HG03565 (cell line): Measurements from ENCODE around the gene RFPL2.
"Not testable (repeated sequence)": the region's sequence is repeated elsewhere in the genome, so short reads cannot be mapped to it uniquely, and the experiment has no call there.

Experiments
- ATAC-seq: cut with Tn5 transposase; IDR thresholded peaks from one replicate; pipeline ENCODE4 v1.9.1; 2021; ENCODE audit warnings: mild to moderate bottlenecking, moderate library complexity; ENCODE audit not compliant: unreplicated experiment

The RFPL2 gene

DNA sequence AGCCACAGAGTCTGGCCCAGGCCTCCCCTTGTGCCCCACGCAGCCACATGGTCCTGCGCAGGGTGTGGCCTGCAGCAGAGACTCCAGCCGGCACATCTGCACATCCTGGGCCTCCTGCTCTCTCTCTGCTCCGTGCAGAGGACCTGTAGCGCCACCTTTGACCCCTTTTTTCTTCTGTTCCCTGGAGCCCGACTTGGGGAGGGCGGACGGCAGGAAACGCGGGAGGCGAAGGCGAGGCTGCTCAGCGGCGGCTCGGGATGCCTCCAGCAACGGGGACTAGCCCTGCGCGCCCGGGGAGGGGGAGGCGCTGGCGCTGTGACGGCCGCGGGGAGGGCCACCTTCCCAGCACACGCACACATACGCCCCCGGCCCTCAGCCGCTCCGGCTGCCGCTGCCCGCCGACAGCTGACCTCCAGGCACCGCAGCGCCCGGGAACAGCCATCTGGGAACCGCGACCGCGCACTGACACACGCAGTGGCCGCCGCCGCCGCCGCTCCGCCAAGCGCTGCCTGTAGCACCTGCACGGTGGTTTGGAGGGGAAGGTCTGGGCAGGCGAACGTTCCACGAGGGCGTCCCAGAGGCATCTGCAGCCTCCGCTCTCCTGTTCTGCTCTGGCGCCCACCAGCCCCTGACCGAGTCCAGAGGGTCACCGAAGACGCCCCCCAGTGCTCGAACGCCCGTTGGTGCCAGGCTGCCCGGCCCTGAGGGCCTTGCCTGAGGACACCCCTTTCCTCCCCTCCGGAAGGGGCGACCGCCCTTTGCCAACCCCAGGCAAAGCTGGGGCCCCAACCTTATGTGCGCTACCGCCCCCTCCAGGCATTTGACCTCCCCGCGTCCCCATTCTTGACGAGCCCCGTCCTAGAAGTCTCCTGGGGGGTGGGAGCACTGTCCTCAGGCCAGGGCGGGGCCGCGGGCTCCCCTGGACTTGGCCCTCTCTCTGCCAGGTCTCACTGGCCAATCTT, 28.9 kb downstream of the RFPL2 start:
- no peak for ATAC-seq

- ATAC-seq, result no peak
Observed at GRCh38 chr22:32175115-32175514, 29.8 kb downstream of the RFPL2 start.

DNA sequence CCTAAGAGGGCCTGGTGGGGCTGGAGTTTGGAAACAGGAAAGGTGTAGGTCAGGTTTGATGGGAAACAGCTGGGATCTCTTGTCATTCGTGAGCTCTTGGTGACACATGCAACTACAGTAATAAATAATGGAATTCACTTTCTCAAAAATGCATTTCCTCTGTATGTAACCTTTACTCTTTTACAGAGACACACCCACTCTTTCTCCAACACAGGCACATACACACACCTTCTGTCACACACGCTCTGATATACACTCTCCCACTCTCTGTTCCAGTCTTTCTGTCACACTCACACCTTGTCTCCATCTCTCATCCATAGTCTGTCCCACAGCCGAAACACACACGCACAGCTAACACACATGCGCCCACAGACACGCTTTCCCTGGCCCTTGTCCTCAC, 39.2 kb downstream of the RFPL2 start:
- no peak for ATAC-seq

GRCh38 chr22:32164075-32164860, 40.6 kb downstream of the RFPL2 start:
- no peak for ATAC-seq

DNA sequence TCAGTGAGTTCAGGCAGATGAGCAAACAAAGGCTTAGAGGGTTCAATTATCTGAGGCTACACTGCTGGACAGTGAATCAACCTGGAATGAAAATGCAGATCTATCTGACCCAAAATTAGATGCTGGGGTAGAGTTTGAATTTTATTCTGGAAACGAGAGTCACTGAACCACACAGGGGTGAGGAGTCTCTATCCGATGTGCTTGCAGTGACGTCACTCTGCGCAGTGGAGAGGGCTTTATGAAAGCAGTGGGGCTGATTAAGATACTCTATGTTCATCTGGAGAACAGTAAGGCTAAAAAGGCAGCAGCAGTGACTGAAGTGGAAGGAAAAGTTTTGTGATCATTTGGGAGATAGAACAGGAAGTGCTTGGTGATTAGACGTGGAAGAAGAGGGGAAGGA, 44.5 kb downstream of the RFPL2 start:
- ATAC-seq, result not testable (repeated sequence)

- ATAC-seq, result no peak
Observed at GRCh38 chr22:32158712-32159533, 46.0 kb downstream of the RFPL2 start, which contains the start of gene C22orf42. Gene C22orf42, minus strand, starts transcription at chr22:32159303. Its CDS starts 88 bp downstream, at chr22:32159215.

DNA sequence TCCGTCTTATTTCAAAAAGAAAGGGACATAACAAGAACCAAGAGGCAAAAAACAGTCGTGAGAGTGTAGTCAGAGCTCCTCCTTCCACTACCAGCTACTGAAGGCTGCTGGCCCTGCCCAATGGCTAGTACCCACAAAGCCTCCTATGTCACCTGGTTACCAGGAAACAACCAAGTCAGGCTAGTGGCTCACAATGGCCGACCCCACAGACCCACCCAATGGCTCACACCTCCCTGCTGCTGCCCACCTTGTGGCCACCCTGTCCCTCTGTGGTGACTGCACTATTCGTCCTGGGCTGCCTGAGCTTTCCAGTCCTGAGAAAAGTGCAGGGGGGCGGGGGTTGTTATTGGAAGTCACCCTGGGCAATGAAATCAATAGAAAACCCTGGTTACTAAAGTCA, 47.2 kb downstream of the RFPL2 start:
- ATAC-seq, result not testable (repeated sequence)

DNA sequence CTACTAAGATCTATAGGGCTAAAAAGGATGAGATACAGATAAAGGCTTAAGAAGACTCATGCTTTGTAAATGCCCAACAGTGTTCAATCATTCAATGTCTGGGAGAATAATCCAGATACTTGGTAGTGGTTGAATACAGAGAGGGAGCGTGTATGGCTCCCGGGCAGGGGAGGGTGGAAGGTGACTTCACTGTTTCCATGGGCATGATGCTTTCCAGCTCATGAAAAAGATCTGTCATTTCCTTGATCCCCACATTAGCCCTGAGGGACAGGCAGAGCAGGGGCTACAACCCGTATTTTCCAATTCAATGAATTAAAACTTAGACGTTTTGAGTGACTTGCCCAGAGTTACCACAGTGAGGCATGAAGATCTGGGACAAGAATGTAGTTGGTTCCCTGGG, 50.1 kb downstream of the RFPL2 start:
- not testable (repeated sequence) for ATAC-seq

- not testable (repeated sequence) for ATAC-seq
Observed at GRCh38 chr22:32151641-32152040, 53.2 kb downstream of the RFPL2 start.

- not testable (repeated sequence) for ATAC-seq
Observed at GRCh38 chr22:32150647-32151046, 54.2 kb downstream of the RFPL2 start.

DNA sequence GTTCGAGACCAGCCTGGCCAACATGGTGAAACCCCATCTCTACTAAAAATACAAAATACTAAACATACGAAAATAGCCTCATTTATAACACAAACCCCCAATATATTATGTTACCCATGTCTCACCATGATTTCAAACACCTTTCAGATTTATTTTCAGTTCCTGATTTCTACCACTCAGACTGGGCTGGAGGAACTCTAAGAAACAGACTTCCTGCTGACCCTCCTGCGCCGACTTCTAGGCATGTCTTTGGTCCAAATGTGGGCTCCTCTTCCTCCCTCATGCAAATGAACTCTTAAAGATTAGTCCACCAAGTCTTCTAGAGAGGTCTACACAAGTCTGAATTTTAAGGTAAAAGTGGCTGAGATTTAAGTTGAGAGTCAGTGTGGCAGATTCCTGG, 56.5 kb downstream of the RFPL2 start:
- ATAC-seq, result not testable (repeated sequence)

DNA sequence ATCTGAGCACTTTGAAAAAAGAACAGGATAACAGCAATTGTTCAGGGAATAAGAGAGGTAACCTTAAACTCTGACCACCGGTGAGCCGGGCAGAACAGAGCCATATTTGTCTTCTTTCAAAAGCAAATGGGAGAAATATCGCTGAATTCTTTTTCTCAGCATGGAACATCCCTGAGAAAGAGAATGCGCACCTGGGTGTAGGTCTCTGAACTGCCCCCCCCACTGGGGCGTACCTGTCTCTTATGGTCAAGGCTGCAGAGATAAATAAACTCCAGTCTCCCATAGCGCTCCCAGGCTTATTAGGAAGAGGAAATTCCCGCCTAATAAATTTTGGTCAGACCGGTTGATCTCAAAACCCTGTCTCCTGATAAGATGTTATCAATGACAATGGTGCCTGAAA, 57.7 kb downstream of the RFPL2 start:
- not testable (repeated sequence) for ATAC-seq

GRCh38 chr22:32144496-32145274, 60.2 kb downstream of the RFPL2 start:
- ATAC-seq, result no peak

GRCh38 chr22:32142600-32142999, 62.3 kb downstream of the RFPL2 start:
- ATAC-seq, result no peak

DNA sequence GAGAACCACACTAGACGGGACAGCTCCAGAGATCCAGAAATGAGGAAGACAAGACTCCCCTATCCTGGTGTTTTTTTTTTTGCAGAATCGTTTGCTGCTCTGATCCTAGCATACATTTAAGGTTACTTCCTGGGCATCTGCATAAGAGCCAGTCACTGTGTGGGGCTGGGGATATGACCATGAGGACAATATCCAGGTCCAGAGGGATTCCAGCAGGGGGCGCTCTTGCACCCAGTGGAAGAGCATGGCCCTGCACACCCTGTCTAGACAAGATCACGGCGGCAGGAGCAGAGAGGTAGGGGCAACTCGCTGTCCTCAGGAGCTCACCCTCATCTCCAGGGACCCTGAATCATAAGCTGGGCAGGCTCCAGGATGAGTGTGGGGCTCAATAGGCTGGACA, 64.2 kb downstream of the RFPL2 start:
- ATAC-seq, result not testable (repeated sequence)
